GM12801 (cell line): Measurements from ENCODE around the gene UROC1.

Experiments used
- CTCF ChIP-seq: IDR thresholded peaks from one replicate; pipeline ENCODE4 v1.5.1; 2011; ENCODE audit warnings: control low read depth; ENCODE audit not compliant: insufficient read length; ENCODE audit errors: extremely low read depth

UROC1 gene

GRCh38 chr3:126460381-126460780 lies 57.2 kb downstream of the UROC1 start:
- TF ChIP-seq CTCF, result no peak

- TF ChIP-seq CTCF, result no peak
Measured at GRCh38 chr3:126459763-126460127, 57.8 kb downstream of the UROC1 start.

GRCh38 chr3:126459111-126459762 lies 58.3 kb downstream of the UROC1 start:
- no peak for TF ChIP-seq CTCF

GRCh38 chr3:126456766-126457388 lies 60.7 kb downstream of the UROC1 start:
- no peak for TF ChIP-seq CTCF

GRCh38 chr3:126456211-126456610 lies 61.4 kb downstream of the UROC1 start:
- no peak for TF ChIP-seq CTCF

- TF ChIP-seq CTCF, result no peak
Measured at GRCh38 chr3:126454437-126455198, 63.0 kb downstream of the UROC1 start.

GRCh38 chr3:126454025-126454424 lies 63.5 kb downstream of the UROC1 start:
- no peak for TF ChIP-seq CTCF
